ENCODE measurements around the gene GLP1R.
"Not testable (repeated sequence)": the region's sequence is repeated elsewhere in the genome, so short reads cannot be mapped to it uniquely, and the experiment has no call there.

The GLP1R gene

GRCh38 chr6:39090036-39090435 lies 41.5 kb downstream of the GLP1R start:
- no peak for DNase-seq

- DNase-seq = no peak
Measured at GRCh38 chr6:39091220-39091619, 42.6 kb downstream of the GLP1R start.

- DNase-seq = peak; percentile 48
Measured at GRCh38 chr6:39092124-39092523, 43.5 kb downstream of the GLP1R start.

GRCh38 chr6:39093149-39093708 lies 44.6 kb downstream of the GLP1R start:
- DNase-seq = no peak

- no peak for DNase-seq
Measured at GRCh38 chr6:39095578-39095977, 47.0 kb downstream of the GLP1R start.

GRCh38 chr6:39100358-39100757 lies 51.8 kb downstream of the GLP1R start:
- DNase-seq = no peak

GRCh38 chr6:39102071-39102820 lies 53.7 kb downstream of the GLP1R start:
- no peak for DNase-seq

GRCh38 chr6:39102821-39103136 lies 54.2 kb downstream of the GLP1R start:
- no peak for DNase-seq

GRCh38 chr6:39104528-39104927 lies 55.9 kb downstream of the GLP1R start:
- no peak for DNase-seq

GRCh38 chr6:39107034-39107433 lies 58.5 kb downstream of the GLP1R start:
- no peak for DNase-seq

GRCh38 chr6:39107641-39108040 lies 59.1 kb downstream of the GLP1R start:
- DNase-seq = no peak

GRCh38 chr6:39108041-39108839 lies 59.7 kb downstream of the GLP1R start:
- no peak for DNase-seq

GRCh38 chr6:39111280-39111679 lies 62.7 kb downstream of the GLP1R start:
- DNase-seq = no peak

GRCh38 chr6:39113788-39114187 lies 65.2 kb downstream of the GLP1R start:
- no peak for DNase-seq

GRCh38 chr6:39114388-39114703 lies 65.8 kb downstream of the GLP1R start:
- DNase-seq = no peak

GRCh38 chr6:39114704-39115599 lies 66.4 kb downstream of the GLP1R start, which contains the start of gene SAYSD1:
TSS of gene SAYSD1 (minus strand) at chr6:39115186. CDS start at chr6:39115089, 97 bp downstream.
- peak; percentile 93 for DNase-seq

- DNase-seq = no peak
Measured at GRCh38 chr6:39118921-39119320, 70.3 kb downstream of the GLP1R start.

- DNase-seq = no peak
Measured at GRCh38 chr6:39124114-39124513, 75.5 kb downstream of the GLP1R start.

- DNase-seq = no peak
Measured at GRCh38 chr6:39128106-39128505, 79.5 kb downstream of the GLP1R start.

GRCh38 chr6:39128832-39129231 lies 80.3 kb downstream of the GLP1R start:
- no peak for DNase-seq

- no peak for DNase-seq
Measured at GRCh38 chr6:39130691-39131090, 82.1 kb downstream of the GLP1R start.

GRCh38 chr6:39134761-39135160 lies 86.2 kb downstream of the GLP1R start:
- DNase-seq = not testable (repeated sequence)

GRCh38 chr6:39136207-39136606 lies 87.6 kb downstream of the GLP1R start:
- DNase-seq = not testable (repeated sequence)

All from COR-L47 (cell line).